ENCODE measurements around the gene PEX11A. TPM values are rescaled to one million over a fixed set of nuclear protein-coding genes. Genes with fewer than 3 reads are reported as not detected.

The PEX11A gene
- total and polyA plus RNA-seq, 2 of the 8 experiments (the other 6 are each of a cell fraction or from before 2014, with no cell fraction given), result 2.9 to 3.0 TPM

GRCh38 chr15:89725064-89725463, 34.5 kb upstream of the PEX11A start:
- Histone ChIP-seq H2BK120ac (replicated peaks; ENCODE audit: low read depth, low read length) (no peak overlapping the region), H3K18ac (ENCODE audit: extremely low read depth, low read length) (no peak overlapping the region), H3K23ac (ENCODE audit: insufficient read length) (no peak overlapping the region), H3K4me3 (ENCODE audit: extremely low read depth in 1 of 4, insufficient read depth in 2 of 4, low read depth in 3 of 4, low read length in 4 of 4) (no peak overlapping the region), H3K9me3 (ENCODE audit: insufficient read depth in 2 of 2, low read depth in 1 of 2, low read length in 1 of 2) (peaks cover 3 to 8% of the 10 kb centered on the region in 2 experiments; a peak in 2 of 4 replicates), H4K5ac (ENCODE audit: insufficient read length, low read depth, low read length) (no peak overlapping the region), H4K8ac (ENCODE audit: extremely low read depth, insufficient read depth, low read length) (no peak overlapping the region), H3K56ac (replicated peaks; ENCODE audit: insufficient read length, low read depth, low read length) (no peak overlapping the region), H3K79me1 (ENCODE audit: low read depth, low read length) (no peaks in the 10 kb centered on the region), H3K23me2 (ENCODE audit: low read depth, low read length) (no peaks in the 10 kb centered on the region), H3K4ac (replicated peaks; ENCODE audit: insufficient read length, low read depth, low read length) (no peak overlapping the region), H3K4me1 (replicated peaks in 1 of 4; ENCODE audit: control insufficient read depth in 3 of 4, insufficient read depth in 4 of 4, low read length in 3 of 4) (no peaks in the 10 kb centered on the region), H3K36me3 (ENCODE audit: control insufficient read depth in 2 of 4, insufficient read depth in 4 of 4, low read length in 3 of 4) (no peaks in the 10 kb centered on the region), H2BK12ac (ENCODE audit: low read depth, low read length) (no peak overlapping the region), H3K27me3 (replicated peaks in 1 of 4; ENCODE audit: control insufficient read depth in 3 of 4, extremely low read depth in 1 of 4, insufficient read depth in 3 of 4, low read length in 3 of 4) (no peaks in the 10 kb centered on the region; a peak in 1 of 7 replicates), H2AFZ (ENCODE audit: low read length) (no peak overlapping the region), H3K14ac (ENCODE audit: insufficient read length) (no peak overlapping the region), H4K20me1 (replicated peaks in 1 of 2; ENCODE audit: control insufficient read depth in 1 of 2, insufficient read depth in 2 of 2, low read length in 2 of 2) (no peaks in the 10 kb centered on the region), H2BK5ac (ENCODE audit: low read depth, low read length) (no peak overlapping the region), H3K79me2 (ENCODE audit: control insufficient read depth in 1 of 2, insufficient read depth in 2 of 2, low read length in 2 of 2) (no peaks in the 10 kb centered on the region), H2AK5ac (ENCODE audit: low read depth, low read length) (no peak overlapping the region), H2BK15ac (ENCODE audit: low read length) (no peak overlapping the region), H3K4me2 (ENCODE audit: insufficient read depth in 1 of 2, low read depth in 2 of 2, low read length in 2 of 2) (no peak overlapping the region), H3K9ac (replicated peaks in 1 of 4; ENCODE audit: extremely low read depth in 1 of 4, low read depth in 3 of 4, low read length in 3 of 4) (no peak overlapping the region), H4K91ac (replicated peaks; ENCODE audit: insufficient read length, low read length) (no peak overlapping the region), H3K27ac (ENCODE audit: low read depth, low read length) (no peak overlapping the region), H2BK20ac (ENCODE audit: low read length) (no peak overlapping the region)
- WGBS, 2 experiments (ENCODE audit: extremely low coverage in 1 of 2, insufficient coverage in 1 of 2, insufficient read length in 1 of 2, insufficient replicate concordance in 2 of 2, low coverage in 1 of 2, low lambda C conversion rate in 2 of 2, missing lambda C conversion rate in 1 of 2), result 91% methylated on average over 1 of the region's 1 CpG; no CpG with 5 or more reads in 1 of the 2 experiments
- DNase-seq (ENCODE audit: low read depth in 1 of 2, low spot score in 2 of 2) (no peak), FAIRE-seq (no peak)
- no peak for TF ChIP-seq SP4 (IDR thresholded peaks at IDR 0.05; ENCODE audit: low read length)
- no peak for TF ChIP-seq SP2 (IDR thresholded peaks at IDR 0.05; ENCODE audit: low read length)
- no peak for TF ChIP-seq CHD1 (IDR thresholded peaks at IDR 0.05; ENCODE audit: low read depth, low read length)
- no peak for TF ChIP-seq TAF7 (optimal IDR thresholded peaks at IDR 0.05; ENCODE audit: borderline replicate concordance, low read depth, low read length)
- no peak for TF ChIP-seq SRF (IDR thresholded peaks at IDR 0.05; ENCODE audit: low read depth, low read length)
- TF ChIP-seq TAF1 (IDR thresholded peaks at IDR 0.05; ENCODE audit: low read depth, low read length), result no peak
- no peak for TF ChIP-seq CHD2 (IDR thresholded peaks at IDR 0.05; ENCODE audit: low read length)
- no peak for TF ChIP-seq POU5F1 (IDR thresholded peaks at IDR 0.05; ENCODE audit: low read depth, low read length)
- TF ChIP-seq MAFK (IDR thresholded peaks at IDR 0.05; ENCODE audit: low read depth, low read length), result no peak
- ChIA-PET CTCF (ENCODE audit: partially characterized antibody) (no interaction called here), POLR2A (ENCODE audit: partially characterized antibody) (no interaction called here)
